Neural progenitor cell (in vitro differentiated cells): Measurements from ENCODE around the gene SPECC1L. TPM values are rescaled to one million over a fixed set of nuclear protein-coding genes. Genes with fewer than 3 reads are reported as not detected.

ENCODE experiments used
- DNase-seq: peaks from one replicate; pipeline ENCODE4 v3.0.0-alpha.2; 2016; ENCODE audit warnings: low spot score
- H2AFZ ChIP-seq: fragments of 200-600 bp; sonication (generic); replicated peaks from 2 replicates; pipeline ENCODE4 v1.6.1; 2016; ENCODE audit warnings: antibody characterized with exemption
- H3F3A ChIP-seq: fragments of 200-600 bp; sonication (generic); 2 replicates; pipeline ENCODE4 v1.6.1; 2016; ENCODE audit warnings: antibody characterized with exemption, low read depth
- H3K27ac ChIP-seq: fragments of 200-600 bp; sonication (generic); 2 replicates; pipeline ENCODE4 v1.5.1; 2016; ENCODE audit warnings: mild to moderate bottlenecking
- H3K27me3 ChIP-seq: fragments of 200-600 bp; sonication (generic); 2 replicates; pipeline ENCODE4 v1.6.1; 2016; ENCODE audit warnings: mild to moderate bottlenecking, moderate library complexity
- H3K36me3 ChIP-seq: fragments of 200-600 bp; sonication (generic); 2 replicates; pipeline ENCODE4 v1.5.1; 2016
- H3K4me1 ChIP-seq: fragments of 200-600 bp; sonication (generic); 2 replicates; pipeline ENCODE4 v1.6.1; 2016; ENCODE audit warnings: mixed run types
- H3K4me2 ChIP-seq: fragments of 200-600 bp; sonication (generic); 2 replicates; pipeline ENCODE4 v1.6.1; 2016
- H3K4me3 ChIP-seq: fragments of 200-600 bp; sonication (generic); 2 replicates; pipeline ENCODE4 v1.5.1; 2016
- H3K79me2 ChIP-seq: fragments of 200-600 bp; sonication (generic); 2 replicates; pipeline ENCODE4 v1.6.1; 2016; ENCODE audit warnings: low read depth
- H3K9ac ChIP-seq: fragments of 200-600 bp; sonication (generic); 2 replicates; pipeline ENCODE4 v1.6.1; 2016
- H3K9me3 ChIP-seq: fragments of 200-600 bp; sonication (generic); 2 replicates; pipeline ENCODE4 v1.5.1; 2016; ENCODE audit warnings: low read depth
- H4K20me1 ChIP-seq: fragments of 200-600 bp; sonication (generic); 2 replicates; pipeline ENCODE4 v1.6.1; 2016; ENCODE audit warnings: low read depth
- H3K27ac Mint-ChIP-seq: 3 replicates; pipeline ENCODE4 v1.8.0; 2021; ENCODE audit warnings: mixed read lengths
- H3K27me3 Mint-ChIP-seq: 2 replicates; pipeline ENCODE4 v1.8.0; 2022; ENCODE audit warnings: low read depth, mild to moderate bottlenecking, inconsistent platforms, moderate library complexity, mixed read lengths; ENCODE audit not compliant: insufficient read depth
- H3K36me3 Mint-ChIP-seq: 3 replicates; pipeline ENCODE4 v1.8.0; 2021; ENCODE audit warnings: mixed read lengths
- H3K4me1 Mint-ChIP-seq: 3 replicates; pipeline ENCODE4 v1.8.0; 2021; ENCODE audit warnings: mixed read lengths
- H3K4me3 Mint-ChIP-seq: 3 replicates; pipeline ENCODE4 v1.8.0; 2021; ENCODE audit warnings: mild to moderate bottlenecking, moderate library complexity, mixed read lengths
- H3K9me3 Mint-ChIP-seq: 3 replicates; pipeline ENCODE4 v1.8.0; 2020; ENCODE audit warnings: mixed read lengths
- EZH2 ChIP-seq: fragments of 200-600 bp; sonication (generic); IDR thresholded peaks from 2 replicates; pipeline ENCODE4 v1.6.1; 2017; ENCODE audit warnings: antibody characterized with exemption, mild to moderate bottlenecking, moderate library complexity
- EZH2phosphoT487 ChIP-seq: fragments of 200-600 bp; sonication (generic); IDR thresholded peaks from 2 replicates; pipeline ENCODE4 v1.6.1; 2017; ENCODE audit warnings: antibody characterized with exemption
- total RNA-seq: library from RNA; depleted of rRNA; stranded (reverse); fragments of >200 nt; gene quantifications from 2 replicates; pipeline ENCODE4 v1.2.3, GENCODE V29; 2015; ENCODE audit warnings: low replicate concordance
- TF ChIP-seq, protein P1 (sequence below): fragments of 200-600 bp; sonication (generic); IDR thresholded peaks from 2 replicates; pipeline ENCODE4 v1.5.1; 2017; ENCODE audit warnings: antibody characterized with exemption, mild to moderate bottlenecking

SPECC1L gene
- total RNA-seq, 1 donor from 2014 or later, result 48.9 TPM

DNA sequence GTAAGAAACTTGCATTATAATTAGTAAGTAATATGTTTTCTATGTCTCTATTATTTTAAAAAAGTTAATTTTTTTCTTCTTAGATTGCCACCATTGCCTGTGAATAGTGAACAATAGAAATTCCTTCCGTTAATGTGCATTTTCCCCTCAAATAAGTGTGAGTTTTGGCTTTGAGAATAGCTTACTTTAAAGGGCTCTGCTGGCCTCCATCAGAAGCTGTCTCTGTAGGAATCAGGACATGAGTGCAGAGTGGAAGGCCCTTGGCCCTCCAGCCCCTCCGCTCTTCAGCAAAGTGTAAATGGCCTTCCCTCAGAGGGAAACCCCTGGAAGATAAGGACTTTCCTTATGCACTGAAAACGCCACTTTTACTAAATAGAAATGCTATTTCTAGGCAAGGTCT, 132.7 kb downstream of the SPECC1L start:
- H3K36me3 ChIP-seq, result no peaks in the 10 kb centered on the region
- H3K9me3 ChIP-seq, result no peaks in the 10 kb centered on the region
- H3K27ac ChIP-seq, result no peak overlapping the region
- no peaks in the 10 kb centered on the region for H3K79me2 ChIP-seq
- no peak overlapping the region for H2AFZ ChIP-seq
- H3K4me3 Mint-ChIP-seq, result no peak overlapping the region
- no peak for DNase-seq
- no peak overlapping the region for H3K4me3 ChIP-seq
- H3K4me2 ChIP-seq, result no peak overlapping the region
- H3K27me3 ChIP-seq, result no peaks in the 10 kb centered on the region
- H3K27ac Mint-ChIP-seq, result no peak overlapping the region
- TF ChIP-seq EZH2 (no peak), EZH2phosphoT487 (no peak)
- TF ChIP-seq, protein P1, sequence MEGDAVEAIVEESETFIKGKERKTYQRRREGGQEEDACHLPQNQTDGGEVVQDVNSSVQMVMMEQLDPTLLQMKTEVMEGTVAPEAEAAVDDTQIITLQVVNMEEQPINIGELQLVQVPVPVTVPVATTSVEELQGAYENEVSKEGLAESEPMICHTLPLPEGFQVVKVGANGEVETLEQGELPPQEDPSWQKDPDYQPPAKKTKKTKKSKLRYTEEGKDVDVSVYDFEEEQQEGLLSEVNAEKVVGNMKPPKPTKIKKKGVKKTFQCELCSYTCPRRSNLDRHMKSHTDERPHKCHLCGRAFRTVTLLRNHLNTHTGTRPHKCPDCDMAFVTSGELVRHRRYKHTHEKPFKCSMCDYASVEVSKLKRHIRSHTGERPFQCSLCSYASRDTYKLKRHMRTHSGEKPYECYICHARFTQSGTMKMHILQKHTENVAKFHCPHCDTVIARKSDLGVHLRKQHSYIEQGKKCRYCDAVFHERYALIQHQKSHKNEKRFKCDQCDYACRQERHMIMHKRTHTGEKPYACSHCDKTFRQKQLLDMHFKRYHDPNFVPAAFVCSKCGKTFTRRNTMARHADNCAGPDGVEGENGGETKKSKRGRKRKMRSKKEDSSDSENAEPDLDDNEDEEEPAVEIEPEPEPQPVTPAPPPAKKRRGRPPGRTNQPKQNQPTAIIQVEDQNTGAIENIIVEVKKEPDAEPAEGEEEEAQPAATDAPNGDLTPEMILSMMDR, result no peak
- peaks cover 10% of the 10 kb centered on the region for H4K20me1 ChIP-seq
- H3K9me3 Mint-ChIP-seq, result no peaks in the 10 kb centered on the region
- H3F3A ChIP-seq, result no peaks in the 10 kb centered on the region
- H3K9ac ChIP-seq, result no peak overlapping the region
- H3K27me3 Mint-ChIP-seq, result peaks cover 3% of the 10 kb centered on the region
- no peaks in the 10 kb centered on the region for H3K4me1 ChIP-seq
- peaks cover 35% of the 10 kb centered on the region for H3K36me3 Mint-ChIP-seq
- H3K4me1 Mint-ChIP-seq, result peaks cover 9% of the 10 kb centered on the region

DNA sequence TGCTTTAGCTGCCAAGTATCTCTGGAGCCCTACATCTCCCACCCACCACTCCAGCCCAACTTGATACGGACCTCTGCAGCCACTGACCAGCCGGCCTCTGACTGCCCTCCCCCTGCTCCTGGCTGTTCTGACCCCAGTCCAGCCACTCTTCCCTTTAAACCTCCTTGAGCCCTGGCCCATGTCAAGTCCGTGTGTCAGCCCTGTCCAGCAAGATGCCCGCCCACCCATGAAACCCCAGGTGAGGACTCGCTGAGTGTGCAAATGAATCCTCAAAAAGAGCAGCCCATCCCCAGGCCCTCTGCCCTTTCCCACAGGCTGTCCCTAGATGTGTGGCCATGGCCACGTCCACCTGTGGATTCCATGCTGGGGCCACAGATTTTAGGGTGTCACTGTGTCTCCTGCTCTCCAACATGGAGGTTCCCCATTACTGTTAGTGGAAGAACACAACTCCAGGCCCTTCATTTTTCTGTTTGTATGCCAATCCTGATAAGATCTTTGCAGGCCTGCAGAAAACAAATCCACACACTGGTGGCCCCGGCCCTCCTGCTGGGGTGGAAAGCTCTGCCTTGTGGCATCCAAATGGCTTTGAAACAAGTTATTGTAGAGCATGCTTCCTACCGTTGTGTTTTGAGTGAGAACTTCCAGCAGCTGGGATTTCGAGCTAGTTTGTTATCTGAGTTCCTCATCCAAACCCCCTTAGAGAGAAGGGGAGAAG, 134.1 kb downstream of the SPECC1L start:
- peaks cover 12% of the 10 kb centered on the region for H4K20me1 ChIP-seq
- peaks cover 9% of the 10 kb centered on the region for H3K4me1 Mint-ChIP-seq

DNA sequence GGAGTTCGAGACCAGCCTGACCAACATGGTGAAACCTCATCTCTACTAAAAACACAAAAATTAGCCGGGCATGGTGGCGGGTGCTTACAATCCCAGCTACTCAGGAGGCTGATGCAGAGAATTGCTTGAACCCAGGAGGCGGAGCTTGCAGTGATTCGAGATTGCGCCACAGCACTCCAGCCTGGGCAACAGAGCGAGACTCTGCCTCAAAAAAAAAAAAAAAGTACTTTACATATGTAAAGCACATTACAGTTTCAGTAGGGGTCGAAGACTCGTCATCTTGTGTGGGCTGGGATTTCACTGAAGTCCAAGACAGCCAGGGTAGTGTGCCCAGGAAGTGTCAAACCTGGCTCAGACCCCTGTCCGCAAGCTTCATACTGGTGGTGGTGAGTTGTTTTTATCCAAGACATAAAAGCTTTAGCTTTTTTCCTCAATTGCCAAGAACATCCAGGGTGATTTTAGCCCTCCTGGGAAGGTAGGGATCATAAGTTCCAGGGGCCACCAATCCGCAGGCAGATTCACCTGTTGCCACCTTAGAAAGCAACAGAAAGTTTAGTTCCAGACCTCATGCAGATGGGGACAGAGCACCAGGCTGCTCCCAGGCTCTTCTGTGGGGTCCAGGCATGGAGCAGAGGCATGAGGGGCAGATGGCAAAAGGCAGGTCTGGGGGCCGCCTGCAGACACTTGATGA, 135.1 kb downstream of the SPECC1L start:
- no peak overlapping the region for H3K27ac ChIP-seq
- Mint-ChIP-seq H3K4me1 (peaks cover 9% of the 10 kb centered on the region), H3K27me3 (peaks cover 3% of the 10 kb centered on the region), H3K36me3 (peaks cover 35% of the 10 kb centered on the region), H3K4me3 (peak overlapping the region; percentile 64), H3K9me3 (no peaks in the 10 kb centered on the region), H3K27ac (no peak overlapping the region)
- no peaks in the 10 kb centered on the region for H3K9me3 ChIP-seq
- H3K79me2 ChIP-seq, result no peaks in the 10 kb centered on the region
- TF ChIP-seq EZH2phosphoT487, result no peak
- TF ChIP-seq, protein P1, result no peak
- TF ChIP-seq EZH2, result no peak
- no peak for DNase-seq
- H3K4me2 ChIP-seq, result no peak overlapping the region
- H2AFZ ChIP-seq, result no peak overlapping the region
- H3F3A ChIP-seq, result no peaks in the 10 kb centered on the region
- no peaks in the 10 kb centered on the region for H3K36me3 ChIP-seq
- H3K4me1 ChIP-seq, result no peaks in the 10 kb centered on the region
- peaks cover 14% of the 10 kb centered on the region for H4K20me1 ChIP-seq
- no peaks in the 10 kb centered on the region for H3K27me3 ChIP-seq
- H3K4me3 ChIP-seq, result no peak overlapping the region
- no peak overlapping the region for H3K9ac ChIP-seq

More for the DNA sequence above, 134.1 kb downstream of the SPECC1L start:
- Histone ChIP-seq H3K27me3 (no peaks in the 10 kb centered on the region), H2AFZ (no peak overlapping the region), H3K27ac (no peak overlapping the region), H3K36me3 (no peaks in the 10 kb centered on the region), H3K4me2 (no peak overlapping the region), H3K4me3 (no peak overlapping the region), H3K79me2 (no peaks in the 10 kb centered on the region), H3F3A (no peaks in the 10 kb centered on the region), H3K9ac (no peak overlapping the region), H3K9me3 (no peaks in the 10 kb centered on the region), H3K4me1 (no peaks in the 10 kb centered on the region)
- Mint-ChIP-seq H3K36me3 (peaks cover 31% of the 10 kb centered on the region), H3K27ac (no peak overlapping the region), H3K9me3 (no peaks in the 10 kb centered on the region), H3K27me3 (peaks cover 3% of the 10 kb centered on the region), H3K4me3 (no peak overlapping the region)
- TF ChIP-seq, protein P1, result no peak
- TF ChIP-seq EZH2phosphoT487, result no peak
- TF ChIP-seq EZH2, result no peak
- no peak for DNase-seq
